ENCODE measurements around the gene SPSB3. TPM values are rescaled to one million over a fixed set of nuclear protein-coding genes. Genes with fewer than 3 reads are reported as not detected.

Gene SPSB3
- total and polyA plus RNA-seq, 7 donors, result 34.4 to 98.4 (median 61.4) TPM

GRCh38 chr16:1779234-1779701 lies 3.1 kb downstream of the SPSB3 start:
- Histone ChIP-seq H3K27me3 (no peaks in the 10 kb centered on the region), H3K9me3 (no peaks in the 10 kb centered on the region), H3K4me1 (peaks cover 0 to 46% (median 37%) of the 10 kb centered on the region in 4 donors), H3K4me3 (no peak overlapping the region), H3K36me3 (peaks cover 0 to 64% (median 42%) of the 10 kb centered on the region in 4 donors), H3K27ac (no peak overlapping the region)
- no peak for DNase-seq
- intact Hi-C loops (cut with DNase I), result loop anchor here (10.0 kb wide), 1 partner anchor 1094 kb away; the partner anchor contains the start of genes JMJD8 and STUB1
- TF ChIP-seq EP300 (IDR thresholded peaks at IDR 0.05) (no peak), CTCF (IDR thresholded peaks at IDR 0.05) (no peak), POLR2A (IDR thresholded peaks at IDR 0.05) (no peak), POLR2AphosphoS5 (IDR thresholded peaks at IDR 0.05) (no peak)
- WGBS, 2 donors, result 82 to 88% methylated on average over 8 of the region's 8 CpGs

- no peak overlapping the region for H3K27ac ChIP-seq
- no peaks in the 10 kb centered on the region for H3K27me3 ChIP-seq
- H3K4me1 ChIP-seq, result peaks cover 0 to 46% (median 36%) of the 10 kb centered on the region in 4 donors
- no peak for DNase-seq
- TF ChIP-seq CTCF (IDR thresholded peaks at IDR 0.05), result no peak
- no peak for TF ChIP-seq POLR2A (IDR thresholded peaks at IDR 0.05)
- TF ChIP-seq POLR2AphosphoS5 (IDR thresholded peaks at IDR 0.05), result no peak
- no peak for TF ChIP-seq EP300 (IDR thresholded peaks at IDR 0.05)
- H3K36me3 ChIP-seq, result peaks cover 0 to 64% (median 42%) of the 10 kb centered on the region in 4 donors
- intact Hi-C loops (cut with DNase I), result loop anchor here (10.0 kb wide), 1 partner anchor 1094 kb away; the partner anchor contains the start of genes JMJD8 and STUB1
- no peaks in the 10 kb centered on the region for H3K9me3 ChIP-seq
- 84 to 89% methylated on average over 34 of the region's 34 CpGs for WGBS, 2 donors
- no peak overlapping the region for H3K4me3 ChIP-seq
Measured at GRCh38 chr16:1778200-1779179, 3.9 kb downstream of the SPSB3 start.

- DNase-seq, result no peak
- H3K27ac ChIP-seq, result no peak overlapping the region
- 76 to 87% methylated on average over 36 of the region's 36 CpGs for WGBS, 2 donors
- peaks cover 0 to 64% (median 42%) of the 10 kb centered on the region in 4 donors for H3K36me3 ChIP-seq
- no peaks in the 10 kb centered on the region for H3K9me3 ChIP-seq
- TF ChIP-seq POLR2A (IDR thresholded peaks at IDR 0.05) (no peak), CTCF (IDR thresholded peaks at IDR 0.05) (no peak), POLR2AphosphoS5 (IDR thresholded peaks at IDR 0.05) (no peak), EP300 (IDR thresholded peaks at IDR 0.05) (no peak)
- no peaks in the 10 kb centered on the region for H3K27me3 ChIP-seq
- peaks cover 0 to 45% (median 35%) of the 10 kb centered on the region in 4 donors for H3K4me1 ChIP-seq
- intact Hi-C loops (cut with DNase I), result loop anchor here (10.0 kb wide), 1 partner anchor 1093 kb away; the partner anchor contains the start of genes JMJD8 and STUB1
- no peak overlapping the region for H3K4me3 ChIP-seq
Measured at GRCh38 chr16:1777375-1778199, 4.8 kb downstream of the SPSB3 start.

GRCh38 chr16:1776991-1777374 lies 5.4 kb downstream of the SPSB3 start:
- 93% methylated on average over 22 of the region's 22 CpGs for WGBS, 2 donors
- H3K4me1 ChIP-seq, result peaks cover 0 to 51% (median 40%) of the 10 kb centered on the region in 4 donors

More at GRCh38 chr16:1776991-1777374, 5.4 kb downstream of the SPSB3 start:
- H3K36me3 ChIP-seq, result peaks cover 0 to 64% (median 42%) of the 10 kb centered on the region in 4 donors
- no peak for TF ChIP-seq EP300 (IDR thresholded peaks at IDR 0.05)
- no peak for TF ChIP-seq CTCF (IDR thresholded peaks at IDR 0.05)
- no peak for TF ChIP-seq POLR2AphosphoS5 (IDR thresholded peaks at IDR 0.05)
- TF ChIP-seq POLR2A (IDR thresholded peaks at IDR 0.05), result no peak
- H3K4me3 ChIP-seq, result no peak overlapping the region
- no peak overlapping the region for H3K27ac ChIP-seq
- no peaks in the 10 kb centered on the region for H3K9me3 ChIP-seq
- DNase-seq, result no peak
- H3K27me3 ChIP-seq, result no peaks in the 10 kb centered on the region
- intact Hi-C loops (cut with DNase I), result loop anchor here (10.0 kb wide), 1 partner anchor 1092 kb away; the partner anchor contains the start of genes JMJD8 and STUB1
